Immature natural killer cell (primary cell): ENCODE measurements around the gene CFAP99. TPM values are rescaled to one million over a fixed set of nuclear protein-coding genes. Genes with fewer than 3 reads are reported as not detected.
"Not testable (repeated sequence)": the region's sequence is repeated elsewhere in the genome, so short reads cannot be mapped to it uniquely, and the experiment has no call there.

ENCODE experiments used
- DNase-seq, 3 donors: peaks; one replicate each; pipeline ENCODE4 v3.0.0; 2022; ENCODE audit warnings: mixed read lengths in 1 of 3
- H3K27ac Mint-ChIP-seq, 6 donors: one replicate each; pipeline ENCODE4 v1.8.0; 2020; ENCODE audit warnings: mixed read lengths in 6 of 6, mild to moderate bottlenecking in 5 of 6, inconsistent platforms in 4 of 6, moderate library complexity in 3 of 6
- H3K27me3 Mint-ChIP-seq, 3 donors: one replicate each; pipeline ENCODE4 v1.8.0; 2020 to 2021; ENCODE audit warnings: low read depth in 3 of 3, mild to moderate bottlenecking in 3 of 3, mixed read lengths in 3 of 3, moderate library complexity in 3 of 3, inconsistent platforms in 1 of 3
- H3K36me3 Mint-ChIP-seq, 3 donors: one replicate each; pipeline ENCODE4 v1.8.0; 2020; ENCODE audit warnings: mixed read lengths in 3 of 3, inconsistent platforms in 2 of 3, mild to moderate bottlenecking in 2 of 3
- H3K4me1 Mint-ChIP-seq, 2 donors: one replicate each; pipeline ENCODE4 v1.8.0; 2020; ENCODE audit warnings: inconsistent platforms in 2 of 2, mild to moderate bottlenecking in 2 of 2, mixed read lengths in 2 of 2, moderate library complexity in 1 of 2
- H3K4me3 Mint-ChIP-seq, 5 donors: one replicate each; pipeline ENCODE4 v1.8.0; 2020; ENCODE audit warnings: mild to moderate bottlenecking in 5 of 5, mixed read lengths in 5 of 5, inconsistent platforms in 3 of 5, moderate library complexity in 3 of 5
- H3K9me3 Mint-ChIP-seq, 6 donors: one replicate each; pipeline ENCODE4 v1.8.0; 2020; ENCODE audit warnings: mild to moderate bottlenecking in 6 of 6, mixed read lengths in 6 of 6, inconsistent platforms in 4 of 6, moderate library complexity in 3 of 6
- polyA plus RNA-seq, 3 donors: library from polyadenylated mRNA; unstranded; fragments of 300-500 nt; fragmentation: Illumina TruSeq; gene quantifications; one replicate each; pipeline ENCODE4 v1.2.3, GENCODE V29; 2021

CFAP99 gene
- polyA plus RNA-seq, 3 donors from 2014 or later: not detected

GRCh38 chr4:2459589-2460349 lies 41.0 kb downstream of the CFAP99 start:
- DNase-seq: no peak
- H3K4me3 Mint-ChIP-seq: no peak overlapping the region
- H3K9me3 Mint-ChIP-seq: no peaks in the 10 kb centered on the region
- no peaks in the 10 kb centered on the region for H3K36me3 Mint-ChIP-seq
- H3K27ac Mint-ChIP-seq: peak overlapping the region in 2 of 6 donors; percentile 7 to 50
- peaks cover 2 to 3% (median 3%) of the 10 kb centered on the region in 3 donors for H3K27me3 Mint-ChIP-seq
- peaks cover 7 to 8% of the 10 kb centered on the region in 2 donors for H3K4me1 Mint-ChIP-seq

GRCh38 chr4:2461246-2461960 lies 42.6 kb downstream of the CFAP99 start:
- DNase-seq: no peak
- peaks cover 2 to 3% (median 3%) of the 10 kb centered on the region in 3 donors for H3K27me3 Mint-ChIP-seq
- H3K36me3 Mint-ChIP-seq: no peaks in the 10 kb centered on the region
- H3K27ac Mint-ChIP-seq: no peak overlapping the region
- peak overlapping the region; percentile 69 to 84 (median 78) for H3K4me3 Mint-ChIP-seq
- H3K9me3 Mint-ChIP-seq: no peaks in the 10 kb centered on the region
- peaks cover 7 to 8% of the 10 kb centered on the region in 2 donors for H3K4me1 Mint-ChIP-seq

GRCh38 chr4:2462218-2462991 lies 43.6 kb downstream of the CFAP99 start:
- Mint-ChIP-seq H3K4me1 (peaks cover 12 to 13% of the 10 kb centered on the region in 2 donors), H3K36me3 (no peaks in the 10 kb centered on the region), H3K9me3 (no peaks in the 10 kb centered on the region), H3K27me3 (peaks cover 2 to 3% (median 3%) of the 10 kb centered on the region in 3 donors), H3K27ac (no peak overlapping the region), H3K4me3 (peak overlapping the region; percentile 69 to 84 (median 78))
- DNase-seq: peak; percentile 63 to 73 (median 72)

GRCh38 chr4:2462992-2463762 lies 44.4 kb downstream of the CFAP99 start:
- Mint-ChIP-seq H3K4me3 (peak overlapping the region; percentile 20 to 63 (median 55)), H3K36me3 (no peaks in the 10 kb centered on the region), H3K27ac (no peak overlapping the region), H3K4me1 (peaks cover 20 to 21% of the 10 kb centered on the region in 2 donors), H3K9me3 (no peaks in the 10 kb centered on the region), H3K27me3 (peaks cover 2 to 8% (median 5%) of the 10 kb centered on the region in 3 donors)
- DNase-seq: no peak

GRCh38 chr4:2465032-2465431 lies 46.3 kb downstream of the CFAP99 start:
- Mint-ChIP-seq H3K4me3 (no peak overlapping the region), H3K27ac (no peak overlapping the region), H3K9me3 (no peaks in the 10 kb centered on the region), H3K27me3 (peaks cover 14 to 22% (median 18%) of the 10 kb centered on the region in 3 donors), H3K36me3 (peaks cover 0 to 5% (median 0%) of the 10 kb centered on the region in 3 donors), H3K4me1 (peaks cover 29 to 34% of the 10 kb centered on the region in 2 donors)
- DNase-seq: no peak

- not testable (repeated sequence) for DNase-seq, H3K27ac Mint-ChIP-seq, H3K9me3 Mint-ChIP-seq, H3K36me3 Mint-ChIP-seq, H3K4me3 Mint-ChIP-seq
- Mint-ChIP-seq H3K4me1 (peaks cover 34 to 39% of the 10 kb centered on the region in 2 donors), H3K27me3 (peaks cover 18 to 22% (median 19%) of the 10 kb centered on the region in 3 donors)
These were observed 46.8 kb downstream of the CFAP99 start for GRCh38 chr4:2465544-2465943.

GRCh38 chr4:2468456-2469191 lies 49.9 kb downstream of the CFAP99 start, which contains the start of gene RNF4:
Gene RNF4 (plus strand): TSS chr4:2469106. CDS start chr4:2490494, 21,388 bp downstream.
- DNase-seq: peak; percentile 95 to 96 (median 96)
- H3K36me3 Mint-ChIP-seq: peaks cover 0 to 12% (median 11%) of the 10 kb centered on the region in 3 donors
- peak within 1 kb of the TSS; percentile 97 to 98 (median 98) for H3K27ac Mint-ChIP-seq
- peaks cover 52 to 62% of the 10 kb centered on the region in 2 donors for H3K4me1 Mint-ChIP-seq
- H3K9me3 Mint-ChIP-seq: no peaks in the 10 kb centered on the region
- peak within 1 kb of the TSS; percentile 87 to 97 (median 96) for H3K4me3 Mint-ChIP-seq
- H3K27me3 Mint-ChIP-seq: peaks cover 16 to 25% (median 21%) of the 10 kb centered on the region in 3 donors

- Mint-ChIP-seq H3K4me3 (peak overlapping the region; percentile 87 to 97 (median 96)), H3K36me3 (peaks cover 0 to 12% (median 11%) of the 10 kb centered on the region in 3 donors), H3K27ac (peak overlapping the region; percentile 97 to 98 (median 98)), H3K27me3 (peaks cover 16 to 28% (median 20%) of the 10 kb centered on the region in 3 donors), H3K9me3 (no peaks in the 10 kb centered on the region), H3K4me1 (peaks cover 55 to 69% of the 10 kb centered on the region in 2 donors)
- peak; percentile 78 to 80 (median 80) for DNase-seq
These were observed 50.6 kb downstream of the CFAP99 start for GRCh38 chr4:2469192-2469984.

- Mint-ChIP-seq H3K4me3 (peak overlapping the region; percentile 87 to 97 (median 96)), H3K27me3 (peaks cover 18 to 28% (median 19%) of the 10 kb centered on the region in 3 donors), H3K9me3 (no peaks in the 10 kb centered on the region), H3K27ac (peak overlapping the region; percentile 97 to 98 (median 98)), H3K4me1 (peaks cover 59 to 76% of the 10 kb centered on the region in 2 donors), H3K36me3 (peaks cover 0 to 12% (median 11%) of the 10 kb centered on the region in 3 donors)
- peak; percentile 17 to 38 (median 31) for DNase-seq
These were observed 52.0 kb downstream of the CFAP99 start for GRCh38 chr4:2470791-2471190.

- Mint-ChIP-seq H3K9me3 (no peaks in the 10 kb centered on the region), H3K4me1 (peaks cover 66 to 84% of the 10 kb centered on the region in 2 donors), H3K27me3 (peaks cover 18 to 28% (median 19%) of the 10 kb centered on the region in 3 donors), H3K27ac (peak overlapping the region; percentile 97 to 98 (median 98)), H3K4me3 (peak overlapping the region in 3 of 5 donors; percentile 10 to 96 (median 15)), H3K36me3 (peaks cover 4 to 12% (median 11%) of the 10 kb centered on the region in 3 donors)
- DNase-seq: no peak
These were observed 53.4 kb downstream of the CFAP99 start for GRCh38 chr4:2472187-2472586.

- H3K4me3 Mint-ChIP-seq: peak overlapping the region; percentile 12 to 61 (median 44)
- H3K27ac Mint-ChIP-seq: peak overlapping the region; percentile 14 to 81 (median 63)
- no peaks in the 10 kb centered on the region for H3K9me3 Mint-ChIP-seq
These were observed 59.5 kb downstream of the CFAP99 start for GRCh38 chr4:2478229-2478628.

More at GRCh38 chr4:2478229-2478628, 59.5 kb downstream of the CFAP99 start:
- Mint-ChIP-seq H3K4me1 (peaks cover 82 to 93% of the 10 kb centered on the region in 2 donors), H3K36me3 (peaks cover 0 to 4% (median 0%) of the 10 kb centered on the region in 3 donors), H3K27me3 (peaks cover 3 to 5% (median 4%) of the 10 kb centered on the region in 3 donors)
- DNase-seq: no peak
